Tibial nerve (tissue), 4 donors: Measurements from ENCODE around the gene CLCA1. TPM values are rescaled to one million over a fixed set of nuclear protein-coding genes. Genes with fewer than 3 reads are reported as not detected.

Experiments used
- DNase-seq, 2 donors: peaks; one replicate each; pipeline ENCODE4 v3.0.0-alpha.2; 2019; ENCODE audit warnings: low spot score in 2 of 2
- H3K27ac ChIP-seq, 4 donors: fragments of 200-600 bp; sonication (generic) in 3 of 4; one replicate each; pipeline ENCODE4 v1.5.1; 2017 to 2019; ENCODE audit warnings: mild to moderate bottlenecking in 1 of 4
- H3K27me3 ChIP-seq, 2 donors: fragments of 200-600 bp; sonication (generic) in 1 of 2; one replicate each; pipeline versions ENCODE4 v1.5.1 to v1.6.0; 2017 to 2019
- H3K36me3 ChIP-seq, 3 donors: fragments of 200-600 bp; sonication (generic); one replicate each; pipeline ENCODE4 v1.5.1; 2018 to 2019
- H3K4me1 ChIP-seq, 4 donors: fragments of 200-600 bp; sonication (generic) in 3 of 4; one replicate each; pipeline ENCODE4 v1.5.1; 2017 to 2019
- H3K4me3 ChIP-seq, 4 donors: fragments of 200-600 bp; sonication (generic) in 3 of 4; one replicate each; pipeline ENCODE4 v1.5.1; 2017 to 2019; ENCODE audit warnings: mild to moderate bottlenecking in 1 of 4, moderate library complexity in 1 of 4
- H3K9me3 ChIP-seq, 4 donors: fragments of 200-600 bp; sonication (generic) in 3 of 4; one replicate each; pipeline ENCODE4 v1.5.1; 2017 to 2019
- EP300 ChIP-seq, 2 donors: sonication (generic); formaldehyde crosslinking; IDR thresholded peaks; one replicate each; pipeline ENCODE4 v1.6.1; 2017; ENCODE audit warnings: antibody characterized with exemption in 2 of 2, mild to moderate bottlenecking in 1 of 2
- POLR2A ChIP-seq, 2 donors: fragments of 450-650 bp; IDR thresholded peaks; one replicate each; pipeline ENCODE4 v1.6.1; 2017; ENCODE audit warnings: antibody characterized with exemption in 2 of 2, mild to moderate bottlenecking in 2 of 2, moderate library complexity in 2 of 2
- whole genome bisulfite sequencing, 2 donors: methylation state at CpG; one replicate each; pipeline ENCODE4 v1.1.5; 2018; 5-methylcytosine and 5-hydroxymethylcytosine counted together
- total RNA-seq, 4 donors: library from RNA; depleted of rRNA; stranded (reverse); fragments of >200 nt; gene quantifications; one replicate each; pipeline ENCODE4 v1.1.0, GENCODE V29; 2016
- TF ChIP-seq, protein P1 (sequence below), 5 experiments: fragments of 200-600 bp in 3 of 5; fragments of 450-650 bp in 2 of 5; sonication (generic) in 3 of 5; IDR thresholded peaks; one replicate each; pipeline ENCODE4 v1.5.1; 2016 to 2019; ENCODE audit warnings: antibody characterized with exemption in 5 of 5, mild to moderate bottlenecking in 3 of 5, moderate library complexity in 2 of 5

Gene CLCA1
- total RNA-seq, 4 donors from 2014 or later: not detected

DNA sequence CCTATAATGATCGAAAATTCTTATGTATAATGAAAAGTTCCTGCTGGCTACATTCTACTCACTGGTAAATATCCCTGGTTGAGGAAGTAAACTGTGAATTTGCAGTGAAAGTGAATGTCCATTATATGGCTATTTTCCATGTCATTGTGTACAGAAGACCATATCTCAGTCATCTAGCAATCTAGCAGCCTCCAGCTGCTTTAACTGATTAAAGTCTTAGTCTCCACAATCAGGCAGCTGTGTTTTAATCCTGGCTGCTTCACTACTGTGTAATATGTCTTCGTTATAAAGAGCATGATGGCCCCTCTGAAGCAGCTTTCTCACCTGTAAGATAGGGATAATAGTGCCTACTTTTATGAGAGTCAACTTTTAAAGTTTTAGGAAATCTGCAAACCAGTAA, 33.4 kb upstream of the CLCA1 start:
- 41 to 58% methylated on average over 2 of the region's 2 CpGs for WGBS, 2 donors
- Histone ChIP-seq H3K36me3 (no peaks in the 10 kb centered on the region), H3K4me3 (no peak overlapping the region), H3K27ac (no peak overlapping the region), H3K9me3 (no peaks in the 10 kb centered on the region), H3K27me3 (no peaks in the 10 kb centered on the region), H3K4me1 (peaks cover 0 to 6% (median 3%) of the 10 kb centered on the region in 4 donors)
- TF ChIP-seq POLR2A (IDR thresholded peaks at IDR 0.05) (no peak), EP300 (IDR thresholded peaks at IDR 0.05) (no peak)
- TF ChIP-seq, protein P1, sequence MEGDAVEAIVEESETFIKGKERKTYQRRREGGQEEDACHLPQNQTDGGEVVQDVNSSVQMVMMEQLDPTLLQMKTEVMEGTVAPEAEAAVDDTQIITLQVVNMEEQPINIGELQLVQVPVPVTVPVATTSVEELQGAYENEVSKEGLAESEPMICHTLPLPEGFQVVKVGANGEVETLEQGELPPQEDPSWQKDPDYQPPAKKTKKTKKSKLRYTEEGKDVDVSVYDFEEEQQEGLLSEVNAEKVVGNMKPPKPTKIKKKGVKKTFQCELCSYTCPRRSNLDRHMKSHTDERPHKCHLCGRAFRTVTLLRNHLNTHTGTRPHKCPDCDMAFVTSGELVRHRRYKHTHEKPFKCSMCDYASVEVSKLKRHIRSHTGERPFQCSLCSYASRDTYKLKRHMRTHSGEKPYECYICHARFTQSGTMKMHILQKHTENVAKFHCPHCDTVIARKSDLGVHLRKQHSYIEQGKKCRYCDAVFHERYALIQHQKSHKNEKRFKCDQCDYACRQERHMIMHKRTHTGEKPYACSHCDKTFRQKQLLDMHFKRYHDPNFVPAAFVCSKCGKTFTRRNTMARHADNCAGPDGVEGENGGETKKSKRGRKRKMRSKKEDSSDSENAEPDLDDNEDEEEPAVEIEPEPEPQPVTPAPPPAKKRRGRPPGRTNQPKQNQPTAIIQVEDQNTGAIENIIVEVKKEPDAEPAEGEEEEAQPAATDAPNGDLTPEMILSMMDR (IDR thresholded peaks at IDR 0.05): no peak
- DNase-seq: no peak

DNA sequence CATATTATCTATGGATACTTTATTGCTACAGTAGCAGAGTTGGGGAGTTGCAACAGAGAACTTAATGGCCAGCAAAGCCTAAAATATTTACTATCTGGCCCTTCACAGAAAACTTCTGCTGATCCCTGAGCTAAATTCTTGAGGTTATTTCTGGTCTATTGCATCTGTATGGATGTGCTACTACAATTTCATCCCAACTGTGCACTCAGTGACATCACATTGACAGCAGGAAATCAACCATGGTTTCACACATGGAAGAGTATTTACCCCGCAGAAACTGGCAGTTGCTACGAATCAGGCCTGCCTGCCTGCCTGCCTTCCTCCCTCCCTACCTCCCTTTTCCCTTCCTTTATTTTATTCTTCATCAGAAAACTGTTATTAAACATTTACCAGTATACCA, 32.7 kb upstream of the CLCA1 start:
- H3K27ac ChIP-seq: no peak overlapping the region
- 74 to 77% methylated on average over 2 of the region's 2 CpGs for WGBS, 2 donors
- no peak for DNase-seq
- H3K4me3 ChIP-seq: no peak overlapping the region
- no peaks in the 10 kb centered on the region for H3K4me1 ChIP-seq
- no peaks in the 10 kb centered on the region for H3K27me3 ChIP-seq
- no peak for TF ChIP-seq EP300 (IDR thresholded peaks at IDR 0.05)
- TF ChIP-seq POLR2A (IDR thresholded peaks at IDR 0.05): no peak
- TF ChIP-seq, protein P1 (IDR thresholded peaks at IDR 0.05): no peak
- no peaks in the 10 kb centered on the region for H3K36me3 ChIP-seq
- no peaks in the 10 kb centered on the region for H3K9me3 ChIP-seq

DNA sequence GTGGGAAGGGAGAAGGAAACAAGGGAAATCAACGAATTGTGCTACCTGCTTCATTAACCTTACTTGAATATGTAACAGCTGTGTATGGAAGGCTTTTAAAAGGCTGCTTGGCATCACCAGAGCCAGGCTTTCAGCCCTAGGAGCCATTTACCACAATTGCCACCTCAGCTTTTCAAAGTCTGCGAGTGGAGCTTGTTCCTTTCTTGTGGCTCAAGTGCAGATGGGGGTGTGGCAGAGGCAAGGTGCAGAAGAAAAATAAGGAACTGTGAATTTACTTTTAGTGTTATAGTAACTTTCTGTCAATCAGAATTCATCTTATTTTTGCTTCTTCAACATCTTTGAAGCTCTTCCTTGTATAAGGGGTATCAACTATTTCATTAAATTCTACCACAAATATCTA, 27.1 kb upstream of the CLCA1 start:
- Histone ChIP-seq H3K4me3 (no peak overlapping the region), H3K27ac (no peak overlapping the region), H3K4me1 (no peaks in the 10 kb centered on the region), H3K27me3 (no peaks in the 10 kb centered on the region), H3K9me3 (no peaks in the 10 kb centered on the region), H3K36me3 (no peaks in the 10 kb centered on the region)
- DNase-seq: no peak
- TF ChIP-seq, protein P1 (IDR thresholded peaks at IDR 0.05): no peak
- no peak for TF ChIP-seq EP300 (IDR thresholded peaks at IDR 0.05)
- TF ChIP-seq POLR2A (IDR thresholded peaks at IDR 0.05): no peak
- WGBS, 2 donors: 66 to 77% methylated on average over 2 of the region's 2 CpGs

DNA sequence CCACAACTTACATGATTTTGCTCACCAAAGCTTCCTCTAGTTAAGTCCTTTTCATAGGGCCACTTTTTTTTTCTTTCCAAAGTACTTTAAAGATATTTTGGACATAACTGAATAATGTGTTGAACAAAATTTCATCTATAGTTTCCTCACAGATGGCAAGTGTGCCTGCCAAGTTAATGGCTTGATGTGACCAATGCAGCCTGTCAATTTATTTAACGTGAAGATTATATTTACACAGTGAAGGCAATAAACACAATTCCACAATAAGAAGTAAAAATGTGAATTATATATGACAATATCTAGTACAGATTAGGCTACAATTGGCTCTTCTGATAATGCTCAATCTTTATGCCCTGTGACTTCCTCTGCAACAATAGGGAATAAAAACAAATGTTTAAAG, 26.7 kb upstream of the CLCA1 start:
- H3K9me3 ChIP-seq: no peaks in the 10 kb centered on the region
- TF ChIP-seq EP300 (IDR thresholded peaks at IDR 0.05) (no peak), POLR2A (IDR thresholded peaks at IDR 0.05) (no peak)
- TF ChIP-seq, protein P1 (IDR thresholded peaks at IDR 0.05): no peak

DNA sequence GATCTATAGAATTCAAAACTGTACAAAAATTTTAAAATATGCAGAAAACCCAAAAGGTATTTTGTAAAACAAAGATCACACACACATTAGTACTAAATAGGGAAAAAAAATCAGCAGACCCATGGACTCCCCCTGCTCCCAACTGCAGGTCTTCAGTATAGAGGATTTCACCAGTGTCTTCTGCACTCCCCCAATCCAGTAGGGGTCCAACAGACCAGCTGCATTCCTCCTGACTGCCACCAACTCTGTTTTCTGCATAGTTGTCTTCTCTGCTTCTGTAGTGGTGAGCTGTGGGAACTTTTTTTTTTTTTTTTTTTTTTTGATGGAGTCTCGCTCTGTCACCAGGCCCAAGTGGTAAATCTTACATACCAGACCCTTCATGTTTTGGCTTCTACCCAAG, 22.8 kb upstream of the CLCA1 start:
- TF ChIP-seq EP300 (IDR thresholded peaks at IDR 0.05) (no peak), POLR2A (IDR thresholded peaks at IDR 0.05) (no peak)
- TF ChIP-seq, protein P1 (IDR thresholded peaks at IDR 0.05): no peak
- H3K9me3 ChIP-seq: no peaks in the 10 kb centered on the region

More for the DNA sequence above, 26.7 kb upstream of the CLCA1 start:
- H3K36me3 ChIP-seq: no peaks in the 10 kb centered on the region
- WGBS, 2 donors: 76 to 86% methylated on average over 1 of the region's 1 CpG
- H3K27me3 ChIP-seq: no peaks in the 10 kb centered on the region
- H3K4me3 ChIP-seq: no peak overlapping the region
- H3K27ac ChIP-seq: no peak overlapping the region
- H3K4me1 ChIP-seq: no peaks in the 10 kb centered on the region
- no peak for DNase-seq

More for the DNA sequence above, 22.8 kb upstream of the CLCA1 start:
- WGBS, 2 donors: 94 to 100% methylated on average over 1 of the region's 1 CpG
- no peak for DNase-seq
- Histone ChIP-seq H3K4me3 (no peak overlapping the region), H3K36me3 (no peaks in the 10 kb centered on the region), H3K27ac (no peak overlapping the region), H3K27me3 (no peaks in the 10 kb centered on the region), H3K4me1 (peaks cover 0 to 4% (median 0%) of the 10 kb centered on the region in 4 donors)
